Calu3 (cell line): ENCODE results near the gene TEX11. TPM values are rescaled to one million over a fixed set of nuclear protein-coding genes. Genes with fewer than 3 reads are reported as not detected.
"Not testable (repeated sequence)": the region's sequence is repeated elsewhere in the genome, so short reads cannot be mapped to it uniquely, and the experiment has no call there.

Experiments used
- BruUV-seq: library from RNA; stranded (reverse); fragments of 400-500 nt; replicated peaks from 2 replicates; lab custom pipeline; 2021; lab: Mats Ljungman, UMichigan
- CTCF ChIA-PET: fragments of 300-600 bp; sonication (Branson Sonifier 250); formaldehyde crosslinking; loops from one replicate; lab custom pipeline; 2022; ENCODE audit warnings: antibody characterized with exemption; lab: Charles Lee
- DNase-seq: peaks from one replicate; pipeline ENCODE4 v3.0.0; 2022
- H3K27ac Mint-ChIP-seq: one replicate; pipeline ENCODE4 v1.8.0; 2022; ENCODE audit warnings: mixed read lengths; ENCODE audit not compliant: unreplicated experiment
- H3K27me3 Mint-ChIP-seq: one replicate; pipeline ENCODE4 v1.8.0; 2022; ENCODE audit warnings: mixed read lengths; ENCODE audit not compliant: unreplicated experiment
- H3K36me3 Mint-ChIP-seq: one replicate; pipeline ENCODE4 v1.8.0; 2022; ENCODE audit warnings: mild to moderate bottlenecking, moderate library complexity, mixed read lengths; ENCODE audit not compliant: insufficient read depth, unreplicated experiment
- H3K4me1 Mint-ChIP-seq: one replicate; pipeline ENCODE4 v1.8.0; 2022; ENCODE audit warnings: mild to moderate bottlenecking, low read depth, mixed read lengths; ENCODE audit not compliant: unreplicated experiment
- H3K4me3 Mint-ChIP-seq: one replicate; pipeline ENCODE4 v1.8.0; 2022; ENCODE audit warnings: mild to moderate bottlenecking, low read depth, moderate library complexity, mixed read lengths; ENCODE audit not compliant: unreplicated experiment
- H3K9me3 Mint-ChIP-seq: one replicate; pipeline ENCODE4 v1.8.0; 2022; ENCODE audit warnings: low read depth, mixed read lengths; ENCODE audit not compliant: unreplicated experiment
- CTCF ChIP-seq: fragments of 200-600 bp; IDR thresholded peaks from one replicate; pipeline ENCODE4 v1.8.0; 2022; ENCODE audit warnings: antibody characterized with exemption; ENCODE audit not compliant: unreplicated experiment
- intact Hi-C: fragments of 100-400 bp; cut with micrococcal nuclease; formaldehyde crosslinking; loops from one replicate; pipeline ENCODE4 v1.10.0; 2022; ENCODE audit not compliant: unreplicated experiment
- total RNA-seq: library from RNA; stranded (reverse); gene quantifications from 2 replicates; pipeline ENCODE4 v1.2.3, GENCODE V29; 2022

TEX11 gene
- total RNA-seq, 1 experiment from 2014 or later = not detected

GRCh38 chrX:70921709-70922352 lies 13.3 kb upstream of the TEX11 start:
- CTCF ChIA-PET = no interaction called here
- H3K27me3 Mint-ChIP-seq = peaks cover 55% of the 10 kb centered on the region
- intact Hi-C loops = no loop called here
- H3K9me3 Mint-ChIP-seq = no peaks in the 10 kb centered on the region
- DNase-seq = no peak
- H3K27ac Mint-ChIP-seq = no peak overlapping the region
- no peaks in the 10 kb centered on the region for H3K36me3 Mint-ChIP-seq
- no TSS peak for BruUV-seq
- no peaks in the 10 kb centered on the region for H3K4me1 Mint-ChIP-seq
- TF ChIP-seq CTCF = no peak
- no peak overlapping the region for H3K4me3 Mint-ChIP-seq

DNA sequence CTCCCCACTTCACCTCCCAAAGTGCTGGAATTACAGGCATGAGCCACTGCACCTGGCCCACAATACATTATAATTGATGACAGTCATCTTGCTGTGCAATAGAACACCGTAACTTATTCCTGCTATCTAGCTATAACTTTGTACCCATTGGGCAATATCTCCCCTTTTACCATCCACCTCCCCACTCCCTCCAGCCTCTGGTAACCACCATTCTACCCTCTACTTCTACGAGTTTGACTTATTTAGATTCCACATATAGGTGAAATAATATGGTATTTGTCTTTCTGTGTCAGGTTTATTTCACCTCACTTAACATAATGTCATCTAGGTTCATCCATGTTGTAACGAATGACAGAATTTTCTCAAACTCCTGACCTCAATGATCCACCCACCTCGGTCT lies 8.2 kb upstream of the TEX11 start:
- no peak for TF ChIP-seq CTCF
- peaks cover 5% of the 10 kb centered on the region for H3K27me3 Mint-ChIP-seq

DNA sequence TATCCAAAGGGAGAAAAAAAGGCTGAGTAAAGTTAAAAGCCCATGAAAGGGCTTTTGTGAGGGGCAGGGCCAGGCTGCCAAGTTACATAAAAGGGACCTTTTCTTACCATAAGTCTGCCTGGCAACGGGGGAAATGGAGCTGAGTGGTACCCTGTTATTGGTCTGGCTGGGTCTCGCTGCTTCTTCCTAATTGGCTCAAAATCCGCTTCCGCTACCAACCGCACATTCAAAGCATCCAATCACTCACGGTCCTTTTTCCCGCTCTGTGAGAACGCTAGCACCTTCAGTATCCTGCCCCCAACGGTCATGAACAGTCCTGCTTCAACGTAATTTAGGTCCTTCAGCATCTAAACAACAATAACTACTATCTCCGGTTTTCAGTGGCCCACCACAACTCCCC lies 611 bp downstream of the TEX11 start:
- no peak for DNase-seq
- TF ChIP-seq CTCF = no peak
- Mint-ChIP-seq H3K27me3 (no peaks in the 10 kb centered on the region), H3K27ac (no peak overlapping the region), H3K36me3 (no peaks in the 10 kb centered on the region), H3K4me1 (no peaks in the 10 kb centered on the region), H3K4me3 (no peak overlapping the region), H3K9me3 (no peaks in the 10 kb centered on the region)
- CTCF ChIA-PET = interaction anchor here (0.6 kb wide), 1 partner anchor 8 kb away, joined by 8 read pairs; no protein-coding TSS in a partner anchor
- intact Hi-C loops = no loop called here
- no TSS peak for BruUV-seq

More for the DNA sequence above, 8.2 kb upstream of the TEX11 start:
- intact Hi-C loops = no loop called here
- BruUV-seq = no TSS peak
- Mint-ChIP-seq H3K36me3 (no peaks in the 10 kb centered on the region), H3K4me3 (no peak overlapping the region), H3K27ac (no peak overlapping the region), H3K4me1 (no peaks in the 10 kb centered on the region), H3K9me3 (no peaks in the 10 kb centered on the region)
- CTCF ChIA-PET = interaction anchor here (0.7 kb wide), 1 partner anchor 1101 kb away, joined by 5 read pairs; no protein-coding TSS in a partner anchor
- DNase-seq = no peak

GRCh38 chrX:70901465-70901864 lies 7.0 kb downstream of the TEX11 start:
- Mint-ChIP-seq H3K27me3 (no peaks in the 10 kb centered on the region), H3K4me1 (no peaks in the 10 kb centered on the region), H3K27ac (no peak overlapping the region), H3K4me3 (no peak overlapping the region), H3K9me3 (no peaks in the 10 kb centered on the region), H3K36me3 (no peaks in the 10 kb centered on the region)
- no TSS peak for BruUV-seq
- intact Hi-C loops = no loop called here
- no peak for TF ChIP-seq CTCF
- no peak for DNase-seq
- CTCF ChIA-PET = no interaction called here

- intact Hi-C loops, BruUV-seq, H3K27ac Mint-ChIP-seq, DNase-seq, H3K36me3 Mint-ChIP-seq, H3K9me3 Mint-ChIP-seq, CTCF ChIA-PET, H3K4me1 Mint-ChIP-seq, H3K4me3 Mint-ChIP-seq: not testable (repeated sequence)
- peaks cover 48% of the 10 kb centered on the region for H3K27me3 Mint-ChIP-seq
Observed at GRCh38 chrX:70890441-70890840, 18.1 kb downstream of the TEX11 start.
